GM18505 (cell line): ENCODE results near the gene CDH13.

Source experiments
- ATAC-seq: cut with Tn5 transposase; IDR thresholded peaks from one replicate; pipeline ENCODE4 v1.9.1; 2021; ENCODE audit not compliant: unreplicated experiment
- POLR2A ChIP-seq: IDR thresholded peaks from 4 replicates; pipeline ENCODE4 v1.6.1; 2011; ENCODE audit warnings: borderline replicate concordance; ENCODE audit not compliant: insufficient read depth, insufficient read length; ENCODE audit errors: extremely low read depth

The CDH13 gene

GRCh38 chr16:83797013-83797412 is 1170.2 kb downstream of the CDH13 start:
- no peak for ATAC-seq
- TF ChIP-seq POLR2A = no peak

- no peak for ATAC-seq
- no peak for TF ChIP-seq POLR2A
These were observed 1172.6 kb downstream of the CDH13 start for GRCh38 chr16:83799336-83799735.

GRCh38 chr16:83802135-83802534 is 1175.4 kb downstream of the CDH13 start:
- TF ChIP-seq POLR2A = no peak
- ATAC-seq = peak; percentile 50

- no peak for ATAC-seq
These were observed 1175.9 kb downstream of the CDH13 start for GRCh38 chr16:83802554-83803205.

GRCh38 chr16:83803811-83804210 is 1177.0 kb downstream of the CDH13 start:
- TF ChIP-seq POLR2A = no peak
- no peak for ATAC-seq

More at GRCh38 chr16:83802554-83803205, 1175.9 kb downstream of the CDH13 start:
- no peak for TF ChIP-seq POLR2A

GRCh38 chr16:83804366-83804765 is 1177.6 kb downstream of the CDH13 start:
- ATAC-seq = no peak
- TF ChIP-seq POLR2A = no peak

GRCh38 chr16:83806036-83806435 is 1179.3 kb downstream of the CDH13 start:
- no peak for TF ChIP-seq POLR2A
- ATAC-seq = no peak

GRCh38 chr16:83806731-83807130 is 1180.0 kb downstream of the CDH13 start:
- ATAC-seq = no peak
- no peak for TF ChIP-seq POLR2A

GRCh38 chr16:83807327-83807709 is 1180.5 kb downstream of the CDH13 start:
- no peak for TF ChIP-seq POLR2A
- ATAC-seq = no peak

GRCh38 chr16:83807710-83808572 is 1181.2 kb downstream of the CDH13 start, which contains the start of gene HSBP1:
Gene HSBP1, plus strand, starts transcription at chr16:83807978. Its CDS starts 99 bp downstream, at chr16:83808077.
- TF ChIP-seq POLR2A = peak; percentile 88
- ATAC-seq = peak; percentile 90

- no peak for ATAC-seq
- no peak for TF ChIP-seq POLR2A
These were observed 1181.8 kb downstream of the CDH13 start for GRCh38 chr16:83808573-83809014.

GRCh38 chr16:83809092-83809491 is 1182.3 kb downstream of the CDH13 start:
- ATAC-seq = no peak
- TF ChIP-seq POLR2A = no peak

- ATAC-seq = no peak
- TF ChIP-seq POLR2A = no peak
These were observed 1184.1 kb downstream of the CDH13 start for GRCh38 chr16:83810901-83811300.
